VCaP (cell line): ENCODE results near the gene PPP4R3B.
"Not testable (repeated sequence)": the region's sequence is repeated elsewhere in the genome, so short reads cannot be mapped to it uniquely, and the experiment has no call there.

ENCODE experiments used
- H3K27ac ChIP-seq: fragments of 450-650 bp; 2 replicates; pipeline ENCODE4 v1.5.1; 2017
- TF ChIP-seq, protein P1 (sequence below): fragments of 450-650 bp; conservative IDR thresholded peaks from 2 replicates; pipeline ENCODE4 v1.5.1; 2017; ENCODE audit warnings: mild to moderate bottlenecking, moderate library complexity

PPP4R3B gene

DNA sequence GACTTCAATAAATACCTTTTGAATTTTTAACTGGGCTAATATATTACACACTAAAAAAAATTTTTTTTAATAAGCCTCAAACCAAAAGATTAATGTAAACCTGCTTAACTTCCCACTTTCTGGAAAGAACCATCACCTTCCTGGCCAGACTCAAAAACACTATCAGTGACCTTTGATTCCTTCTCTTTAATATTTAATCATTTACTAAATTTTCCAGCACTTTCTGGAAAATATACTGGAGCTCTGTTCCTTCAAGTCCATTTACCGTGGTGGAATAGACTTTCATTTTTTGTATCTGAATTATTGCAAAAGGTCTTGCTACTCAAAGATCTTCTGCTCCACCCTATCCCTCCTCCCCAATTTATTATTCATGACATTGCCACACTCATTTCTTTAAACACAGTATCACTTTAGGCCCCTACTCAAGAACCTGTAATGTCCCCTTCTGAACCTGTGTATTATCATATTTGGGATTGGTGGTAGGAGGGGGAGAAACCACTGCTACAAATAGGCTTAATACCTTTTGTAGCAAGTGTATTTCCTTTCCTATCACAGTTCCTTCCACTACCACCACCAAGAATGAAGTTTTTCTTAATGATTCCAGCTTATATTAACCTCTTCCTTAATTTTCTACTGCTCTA lies 7.4 kb downstream of the PPP4R3B start:
- TF ChIP-seq, protein P1, sequence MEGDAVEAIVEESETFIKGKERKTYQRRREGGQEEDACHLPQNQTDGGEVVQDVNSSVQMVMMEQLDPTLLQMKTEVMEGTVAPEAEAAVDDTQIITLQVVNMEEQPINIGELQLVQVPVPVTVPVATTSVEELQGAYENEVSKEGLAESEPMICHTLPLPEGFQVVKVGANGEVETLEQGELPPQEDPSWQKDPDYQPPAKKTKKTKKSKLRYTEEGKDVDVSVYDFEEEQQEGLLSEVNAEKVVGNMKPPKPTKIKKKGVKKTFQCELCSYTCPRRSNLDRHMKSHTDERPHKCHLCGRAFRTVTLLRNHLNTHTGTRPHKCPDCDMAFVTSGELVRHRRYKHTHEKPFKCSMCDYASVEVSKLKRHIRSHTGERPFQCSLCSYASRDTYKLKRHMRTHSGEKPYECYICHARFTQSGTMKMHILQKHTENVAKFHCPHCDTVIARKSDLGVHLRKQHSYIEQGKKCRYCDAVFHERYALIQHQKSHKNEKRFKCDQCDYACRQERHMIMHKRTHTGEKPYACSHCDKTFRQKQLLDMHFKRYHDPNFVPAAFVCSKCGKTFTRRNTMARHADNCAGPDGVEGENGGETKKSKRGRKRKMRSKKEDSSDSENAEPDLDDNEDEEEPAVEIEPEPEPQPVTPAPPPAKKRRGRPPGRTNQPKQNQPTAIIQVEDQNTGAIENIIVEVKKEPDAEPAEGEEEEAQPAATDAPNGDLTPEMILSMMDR, result no peak
- no peak overlapping the region for H3K27ac ChIP-seq

DNA sequence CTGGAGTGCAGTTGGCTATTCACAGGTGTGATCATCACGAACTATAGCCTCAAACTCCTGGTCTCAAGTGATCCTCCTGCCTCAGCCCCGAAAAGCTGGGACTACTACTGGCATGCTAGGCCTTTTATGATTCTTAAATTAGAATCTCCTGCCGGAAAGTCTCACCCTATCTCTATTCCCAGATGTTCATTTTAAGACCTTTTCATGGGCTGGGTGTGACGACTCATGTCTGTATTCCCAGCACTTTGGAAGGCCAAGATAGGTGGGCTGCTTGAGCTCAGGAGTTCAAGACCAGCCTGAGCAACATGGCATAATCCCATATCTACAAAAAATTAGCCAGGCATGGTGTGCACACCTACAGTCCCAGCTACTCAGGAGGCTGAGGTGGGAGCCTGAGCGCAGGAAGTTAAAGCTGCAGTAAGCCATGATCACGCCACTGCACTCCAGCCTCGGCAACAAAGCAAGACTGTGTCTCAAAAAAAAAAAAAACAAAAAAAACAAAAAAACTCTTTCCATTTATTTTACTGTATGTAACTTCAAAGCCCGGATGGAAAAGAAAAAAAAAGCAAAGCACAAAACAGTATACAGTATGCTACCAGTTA lies 8.1 kb downstream of the PPP4R3B start:
- TF ChIP-seq, protein P1, result no peak
- no peak overlapping the region for H3K27ac ChIP-seq

DNA sequence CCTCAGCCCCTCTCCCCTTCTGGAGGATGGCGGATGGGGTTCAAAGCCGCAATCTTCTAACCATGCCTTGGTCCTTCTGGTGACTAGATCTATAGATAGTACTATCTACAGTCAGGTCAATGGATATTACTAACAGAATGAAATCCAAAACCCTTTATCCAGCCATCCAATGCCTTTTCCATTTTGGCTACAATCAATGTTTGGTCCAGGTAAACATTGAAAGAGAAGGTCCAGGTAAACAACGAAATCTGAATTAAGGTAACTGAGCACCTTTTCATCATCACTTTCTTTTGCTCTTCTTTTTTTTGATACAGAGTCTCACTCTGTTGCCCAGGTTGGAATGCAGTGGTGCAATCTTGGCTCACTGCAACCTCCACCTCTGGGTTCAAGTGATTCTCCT lies 9.7 kb downstream of the PPP4R3B start:
- TF ChIP-seq, protein P1, result no peak

DNA sequence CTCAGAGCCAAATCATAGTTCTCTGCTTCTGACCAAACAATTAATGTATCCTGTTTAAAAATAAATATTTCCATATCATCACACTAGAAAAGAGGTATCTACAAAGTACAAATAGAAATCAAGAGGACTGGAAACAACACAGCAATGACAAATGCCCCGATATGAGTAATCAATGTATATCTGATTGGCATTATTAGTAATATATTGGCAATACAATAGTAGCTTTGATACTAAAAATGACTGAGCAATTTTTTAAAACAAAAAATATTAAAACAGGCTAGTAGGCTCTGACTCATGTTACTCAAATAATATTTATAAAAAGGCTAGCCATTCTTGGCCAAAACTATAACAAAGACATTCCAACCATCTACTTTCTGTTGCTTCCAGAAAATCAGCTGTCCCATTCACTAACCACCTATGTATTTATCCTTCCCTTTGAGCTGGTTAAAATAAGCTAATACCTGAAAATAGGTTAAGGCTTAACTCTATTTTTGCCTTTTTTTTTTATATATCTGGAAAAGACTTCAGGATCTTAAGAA lies 13.3 kb downstream of the PPP4R3B start:
- H3K27ac ChIP-seq, result no peak overlapping the region
- TF ChIP-seq, protein P1, result no peak

More for the DNA sequence above, 9.7 kb downstream of the PPP4R3B start:
- H3K27ac ChIP-seq, result no peak overlapping the region

DNA sequence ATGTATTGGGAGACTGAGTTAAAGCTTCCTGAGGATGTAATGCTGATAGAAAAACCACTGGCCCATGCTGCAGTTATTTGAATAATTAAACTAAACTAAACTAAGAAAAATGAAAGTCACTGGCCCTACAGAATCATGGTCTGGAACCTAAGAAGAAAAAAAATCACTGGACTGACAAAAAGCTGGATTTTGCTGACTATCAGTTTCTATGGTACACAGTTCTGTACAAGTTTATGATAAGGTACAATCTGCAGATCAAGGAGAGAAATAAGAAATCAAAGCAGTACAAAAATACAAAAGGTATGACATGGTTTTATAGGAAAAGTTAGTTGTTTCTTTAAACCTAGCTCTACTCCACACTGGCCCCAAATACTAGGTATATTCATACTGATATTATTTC lies 15.6 kb downstream of the PPP4R3B start:
- TF ChIP-seq, protein P1, result no peak

DNA sequence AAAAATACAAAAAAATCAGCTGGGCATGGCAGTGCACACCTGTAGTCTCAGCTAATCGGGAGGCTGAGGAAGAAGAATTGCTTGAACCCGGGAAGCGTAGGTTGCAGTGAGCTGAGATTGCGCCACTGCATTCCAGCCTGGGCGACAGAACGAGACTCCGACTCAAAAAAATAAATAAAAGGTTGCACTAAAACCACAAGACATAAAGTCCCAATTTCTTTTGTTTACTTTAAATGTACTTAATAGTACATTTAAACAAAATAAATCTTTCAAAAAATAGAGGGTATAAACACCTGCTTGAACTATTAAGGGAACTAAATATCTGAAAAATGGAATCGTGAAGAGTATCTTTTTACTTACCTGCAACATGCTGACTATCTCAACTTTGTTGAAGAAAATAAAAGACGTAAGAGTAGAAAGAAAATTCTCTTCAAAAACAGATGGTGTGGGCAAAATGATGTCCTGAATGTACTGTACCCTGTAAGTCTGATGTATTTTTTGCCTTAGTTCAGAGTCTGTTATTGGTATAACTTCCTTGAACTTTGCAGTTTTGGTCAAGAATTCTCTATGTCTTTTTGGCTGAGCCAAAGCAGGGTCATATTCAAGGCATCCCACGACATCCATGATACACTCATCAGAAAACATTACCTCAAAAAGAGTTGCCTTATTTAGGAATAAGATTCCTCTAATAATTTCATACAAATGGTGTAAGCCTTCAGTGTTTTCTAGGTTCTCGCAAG lies 19.2 kb downstream of the PPP4R3B start:
- TF ChIP-seq, protein P1, result no peak
- H3K27ac ChIP-seq, result no peak overlapping the region

More for the DNA sequence above, 15.6 kb downstream of the PPP4R3B start:
- H3K27ac ChIP-seq, result no peak overlapping the region

DNA sequence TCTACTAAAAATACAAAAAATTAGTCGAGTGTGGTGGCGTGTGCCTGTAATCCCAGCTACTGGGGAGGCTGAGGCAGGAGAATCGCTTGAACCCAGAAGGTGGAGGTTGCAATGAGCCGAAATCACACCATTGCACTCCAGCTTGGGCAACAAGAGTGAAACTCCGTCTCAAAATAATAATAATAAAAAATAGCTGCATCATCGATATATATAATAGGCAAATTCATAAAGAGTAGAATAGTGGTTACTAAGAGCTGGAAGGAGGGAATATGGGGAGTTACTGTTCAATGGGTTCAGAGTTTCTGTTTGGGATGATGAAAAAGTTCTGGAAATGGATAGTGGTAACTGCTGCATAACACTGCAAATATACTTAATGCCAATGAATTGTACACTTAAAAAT lies 20.6 kb downstream of the PPP4R3B start:
- H3K27ac ChIP-seq, result not testable (repeated sequence)
